ENCODE results near the gene PPM1J.

PPM1J gene

GRCh38 chr1:112714313-112715263 lies 544 bp downstream of the PPM1J start:
- peak overlapping the region; percentile 81 for H3K4me3 Mint-ChIP-seq
- no peak overlapping the region for H3K27ac Mint-ChIP-seq
- no peaks in the 10 kb centered on the region for H3K36me3 Mint-ChIP-seq (ENCODE audit: low read depth)
- H3K4me1 Mint-ChIP-seq (ENCODE audit: low read depth) = peaks cover 33% of the 10 kb centered on the region
- H3K9me3 Mint-ChIP-seq = no peaks in the 10 kb centered on the region
- H3K27me3 Mint-ChIP-seq (ENCODE audit: low read depth) = peaks cover 41% of the 10 kb centered on the region

- H3K27ac Mint-ChIP-seq = no peak overlapping the region
- no peaks in the 10 kb centered on the region for H3K36me3 Mint-ChIP-seq (ENCODE audit: low read depth)
- no peaks in the 10 kb centered on the region for H3K9me3 Mint-ChIP-seq
- H3K27me3 Mint-ChIP-seq (ENCODE audit: low read depth) = peaks cover 44% of the 10 kb centered on the region
- peaks cover 33% of the 10 kb centered on the region for H3K4me1 Mint-ChIP-seq (ENCODE audit: low read depth)
- peak overlapping the region; percentile 59 for H3K4me3 Mint-ChIP-seq
Observed at GRCh38 chr1:112713466-112714312, 1.4 kb downstream of the PPM1J start.

- Mint-ChIP-seq H3K4me3 (no peak overlapping the region), H3K9me3 (no peaks in the 10 kb centered on the region), H3K27ac (no peak overlapping the region), H3K36me3 (ENCODE audit: low read depth) (no peaks in the 10 kb centered on the region), H3K27me3 (ENCODE audit: low read depth) (peaks cover 54% of the 10 kb centered on the region), H3K4me1 (ENCODE audit: low read depth) (peaks cover 34% of the 10 kb centered on the region)
Observed at GRCh38 chr1:112712701-112713128, 2.4 kb downstream of the PPM1J start.

- peaks cover 58% of the 10 kb centered on the region for H3K27me3 Mint-ChIP-seq (ENCODE audit: low read depth)
- H3K4me3 Mint-ChIP-seq = no peak overlapping the region
- H3K27ac Mint-ChIP-seq = no peak overlapping the region
- no peaks in the 10 kb centered on the region for H3K36me3 Mint-ChIP-seq (ENCODE audit: low read depth)
- H3K9me3 Mint-ChIP-seq = no peaks in the 10 kb centered on the region
- peaks cover 34% of the 10 kb centered on the region for H3K4me1 Mint-ChIP-seq (ENCODE audit: low read depth)
Observed at GRCh38 chr1:112712191-112712590, 2.9 kb downstream of the PPM1J start.

GRCh38 chr1:112711670-112712069 lies 3.5 kb downstream of the PPM1J start:
- peaks cover 29% of the 10 kb centered on the region for H3K4me1 Mint-ChIP-seq (ENCODE audit: low read depth)
- H3K36me3 Mint-ChIP-seq (ENCODE audit: low read depth) = no peaks in the 10 kb centered on the region
- H3K27ac Mint-ChIP-seq = no peak overlapping the region
- H3K27me3 Mint-ChIP-seq (ENCODE audit: low read depth) = peaks cover 58% of the 10 kb centered on the region
- no peaks in the 10 kb centered on the region for H3K9me3 Mint-ChIP-seq
- no peak overlapping the region for H3K4me3 Mint-ChIP-seq

GRCh38 chr1:112711041-112711440 lies 4.1 kb downstream of the PPM1J start:
- Mint-ChIP-seq H3K36me3 (ENCODE audit: low read depth) (no peaks in the 10 kb centered on the region), H3K27ac (no peak overlapping the region), H3K9me3 (no peaks in the 10 kb centered on the region), H3K27me3 (ENCODE audit: low read depth) (peaks cover 58% of the 10 kb centered on the region), H3K4me3 (no peak overlapping the region), H3K4me1 (ENCODE audit: low read depth) (peaks cover 24% of the 10 kb centered on the region)

- Mint-ChIP-seq H3K36me3 (ENCODE audit: low read depth) (no peaks in the 10 kb centered on the region), H3K9me3 (no peaks in the 10 kb centered on the region), H3K4me1 (ENCODE audit: low read depth) (peaks cover 23% of the 10 kb centered on the region), H3K27me3 (ENCODE audit: low read depth) (peaks cover 58% of the 10 kb centered on the region), H3K4me3 (no peak overlapping the region), H3K27ac (no peak overlapping the region)
Observed at GRCh38 chr1:112710586-112710985, 4.5 kb downstream of the PPM1J start.

- Mint-ChIP-seq H3K36me3 (ENCODE audit: low read depth) (no peaks in the 10 kb centered on the region), H3K27me3 (ENCODE audit: low read depth) (peaks cover 58% of the 10 kb centered on the region), H3K9me3 (no peaks in the 10 kb centered on the region), H3K27ac (no peak overlapping the region), H3K4me1 (ENCODE audit: low read depth) (peaks cover 24% of the 10 kb centered on the region), H3K4me3 (no peak overlapping the region)
Observed at GRCh38 chr1:112710159-112710558, 5.0 kb downstream of the PPM1J start.

GRCh38 chr1:112708489-112708888 lies 6.6 kb downstream of the PPM1J start:
- peaks cover 29% of the 10 kb centered on the region for H3K4me1 Mint-ChIP-seq (ENCODE audit: low read depth)
- H3K27ac Mint-ChIP-seq = no peak overlapping the region
- H3K27me3 Mint-ChIP-seq (ENCODE audit: low read depth) = peaks cover 46% of the 10 kb centered on the region
- no peaks in the 10 kb centered on the region for H3K9me3 Mint-ChIP-seq
- no peaks in the 10 kb centered on the region for H3K36me3 Mint-ChIP-seq (ENCODE audit: low read depth)
- H3K4me3 Mint-ChIP-seq = peak overlapping the region; percentile 88

GRCh38 chr1:112708002-112708448 lies 7.1 kb downstream of the PPM1J start:
- peaks cover 32% of the 10 kb centered on the region for H3K4me1 Mint-ChIP-seq (ENCODE audit: low read depth)
- H3K27ac Mint-ChIP-seq = no peak overlapping the region
- H3K4me3 Mint-ChIP-seq = peak overlapping the region; percentile 88
- peaks cover 3% of the 10 kb centered on the region for H3K36me3 Mint-ChIP-seq (ENCODE audit: low read depth)
- H3K9me3 Mint-ChIP-seq = no peaks in the 10 kb centered on the region
- peaks cover 41% of the 10 kb centered on the region for H3K27me3 Mint-ChIP-seq (ENCODE audit: low read depth)

- Mint-ChIP-seq H3K27me3 (ENCODE audit: low read depth) (peaks cover 35% of the 10 kb centered on the region), H3K9me3 (no peaks in the 10 kb centered on the region), H3K36me3 (ENCODE audit: low read depth) (peaks cover 8% of the 10 kb centered on the region), H3K4me3 (peak overlapping the region; percentile 88), H3K4me1 (ENCODE audit: low read depth) (peaks cover 36% of the 10 kb centered on the region), H3K27ac (peak overlapping the region; percentile 67)
Observed at GRCh38 chr1:112707221-112708001, 7.7 kb downstream of the PPM1J start.

GRCh38 chr1:112706505-112707220 lies 8.5 kb downstream of the PPM1J start, which contains the start of gene RHOC:
RHOC (minus strand) TSS chr1:112707127; CDS start chr1:112703799, 3,328 bp downstream.
- Mint-ChIP-seq H3K27me3 (ENCODE audit: low read depth) (peaks cover 31% of the 10 kb centered on the region), H3K4me3 (peak within 1 kb of the TSS; percentile 88), H3K4me1 (ENCODE audit: low read depth) (peaks cover 44% of the 10 kb centered on the region), H3K27ac (peak within 1 kb of the TSS; percentile 95), H3K36me3 (ENCODE audit: low read depth) (peaks cover 16% of the 10 kb centered on the region), H3K9me3 (no peaks in the 10 kb centered on the region)

- Mint-ChIP-seq H3K27me3 (ENCODE audit: low read depth) (peaks cover 26% of the 10 kb centered on the region), H3K4me3 (peak overlapping the region; percentile 87), H3K36me3 (ENCODE audit: low read depth) (peaks cover 18% of the 10 kb centered on the region), H3K27ac (peak overlapping the region; percentile 95), H3K4me1 (ENCODE audit: low read depth) (peaks cover 55% of the 10 kb centered on the region), H3K9me3 (no peaks in the 10 kb centered on the region)
Observed at GRCh38 chr1:112704934-112705627, 10.1 kb downstream of the PPM1J start.

Measured in T-helper 1 cell treated with Interleukin-12 subunit alpha and Interleukin-12 subunit beta and Interleukin-4 antibody, amounts not matched to agents 30 μg/mL and 1 μg/mL, for 36 hours (primary cell).